Measurements from ENCODE around the gene PRSS56.

Gene PRSS56

GRCh38 chr2:232519581-232520438 is at the start of gene PRSS56:
Gene PRSS56 (plus strand): TSS chr2:232520388. CDS start chr2:232520599, 211 bp downstream.
- no peak for DNase-seq (ENCODE audit: low spot score)

- DNase-seq (ENCODE audit: low spot score) = no peak
These were observed 46.7 kb upstream of the PRSS56 start for GRCh38 chr2:232473467-232473890.

GRCh38 chr2:232476045-232476444 is 44.1 kb upstream of the PRSS56 start:
- DNase-seq (ENCODE audit: low spot score) = no peak

- no peak for DNase-seq (ENCODE audit: low spot score)
These were observed 43.4 kb upstream of the PRSS56 start for GRCh38 chr2:232476791-232477190.

GRCh38 chr2:232477751-232478510 is 42.3 kb upstream of the PRSS56 start:
- no peak for DNase-seq (ENCODE audit: low spot score)

GRCh38 chr2:232478571-232479340 is 41.4 kb upstream of the PRSS56 start:
- DNase-seq (ENCODE audit: low spot score) = no peak

GRCh38 chr2:232479341-232480200 is 40.6 kb upstream of the PRSS56 start:
- no peak for DNase-seq (ENCODE audit: low spot score)

- no peak for DNase-seq (ENCODE audit: low spot score)
These were observed 39.7 kb upstream of the PRSS56 start for GRCh38 chr2:232480201-232481190.

- no peak for DNase-seq (ENCODE audit: low spot score)
These were observed 38.7 kb upstream of the PRSS56 start for GRCh38 chr2:232481322-232482140.

GRCh38 chr2:232482301-232483238 is 37.6 kb upstream of the PRSS56 start:
- DNase-seq (ENCODE audit: low spot score) = no peak

- DNase-seq (ENCODE audit: low spot score) = no peak
These were observed 36.8 kb upstream of the PRSS56 start for GRCh38 chr2:232483311-232483922.

GRCh38 chr2:232483923-232484627 is 36.1 kb upstream of the PRSS56 start:
- no peak for DNase-seq (ENCODE audit: low spot score)

- DNase-seq (ENCODE audit: low spot score) = no peak
These were observed 35.4 kb upstream of the PRSS56 start for GRCh38 chr2:232484628-232485347.

- no peak for DNase-seq (ENCODE audit: low spot score)
These were observed 34.8 kb upstream of the PRSS56 start for GRCh38 chr2:232485348-232485756.

GRCh38 chr2:232485757-232486557 is 34.2 kb upstream of the PRSS56 start:
- no peak for DNase-seq (ENCODE audit: low spot score)
